Epithelial cell of esophagus (primary cell): ENCODE measurements around the gene HSBP1L1.

Experiments used
- DNase-seq: peaks from one replicate; pipeline ENCODE4 v3.0.0; 2010; ENCODE audit warnings: low read depth
- H3K4me3 ChIP-seq: 2 replicates; pipeline ENCODE4 v1.5.1; 2011; ENCODE audit warnings: mild to moderate bottlenecking, low read length, control low read depth
- CTCF ChIP-seq: IDR thresholded peaks from 2 replicates; pipeline ENCODE4 v1.5.1; 2011; ENCODE audit warnings: low read depth, mild to moderate bottlenecking, low read length, control low read depth, inconsistent platforms; ENCODE audit not compliant: insufficient read depth; ENCODE audit errors: missing control alignments

HSBP1L1 gene

GRCh38 chr18:79964330-79965118 is at the start of gene HSBP1L1:
Gene HSBP1L1 (plus strand): TSS chr18:79964643. CDS start chr18:79964736, 93 bp downstream.
- peak within 1 kb of the TSS; percentile 69 for H3K4me3 ChIP-seq
- peak; percentile 68 for DNase-seq
- TF ChIP-seq CTCF: no peak

- H3K4me3 ChIP-seq: no peak overlapping the region
- no peak for TF ChIP-seq CTCF
- no peak for DNase-seq
These were observed 49.0 kb upstream of the HSBP1L1 start for GRCh38 chr18:79915161-79916127.

- DNase-seq: no peak
- no peak for TF ChIP-seq CTCF
- no peak overlapping the region for H3K4me3 ChIP-seq
These were observed 48.3 kb upstream of the HSBP1L1 start for GRCh38 chr18:79916128-79916494.

GRCh38 chr18:79916546-79917168 is 47.8 kb upstream of the HSBP1L1 start:
- TF ChIP-seq CTCF: no peak
- H3K4me3 ChIP-seq: no peak overlapping the region
- DNase-seq: no peak

GRCh38 chr18:79917169-79917852 is 47.1 kb upstream of the HSBP1L1 start:
- no peak for DNase-seq
- TF ChIP-seq CTCF: no peak
- no peak overlapping the region for H3K4me3 ChIP-seq

- no peak for DNase-seq
- TF ChIP-seq CTCF: no peak
These were observed 46.4 kb upstream of the HSBP1L1 start for GRCh38 chr18:79917853-79918614.

More at GRCh38 chr18:79917853-79918614, 46.4 kb upstream of the HSBP1L1 start:
- no peak overlapping the region for H3K4me3 ChIP-seq
